Measurements from ENCODE around the gene MEOX2.

DNA sequence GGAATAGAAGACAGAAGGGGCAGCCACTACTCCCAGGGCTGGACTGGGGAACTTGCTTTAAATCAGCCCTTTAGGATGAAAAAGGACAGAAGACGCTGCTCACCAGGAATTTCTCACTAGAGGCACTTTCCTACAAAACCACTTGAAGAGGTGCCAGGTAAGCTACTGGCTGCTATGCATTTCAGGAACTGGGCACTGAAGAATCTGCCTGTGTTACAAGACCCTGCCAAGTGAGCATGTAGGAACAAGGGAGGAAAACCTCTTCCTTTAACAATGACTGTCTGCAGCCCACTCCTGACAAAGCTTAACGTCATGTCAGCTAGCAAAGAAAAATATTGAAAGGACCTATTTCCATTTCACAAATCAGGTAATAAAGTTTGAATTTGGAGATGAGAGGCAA is 118.8 kb downstream of the MEOX2 start:
- TF ChIP-seq TAF1 (IDR thresholded peaks at IDR 0.05; ENCODE audit: low read depth, low read length) (no peak), POLR2A (IDR thresholded peaks at IDR 0.05; ENCODE audit: low read depth, low read length) (no peak), POLR2AphosphoS5 (IDR thresholded peaks at IDR 0.05; ENCODE audit: low read depth, low read length) (no peak), SPI1 (IDR thresholded peaks at IDR 0.05; ENCODE audit: low read depth, low read length) (no peak), PAX5 (IDR thresholded peaks at IDR 0.05; ENCODE audit: insufficient read depth, low read length, severe bottlenecking) (no peak), POU2F2 (IDR thresholded peaks at IDR 0.05; ENCODE audit: low read depth, low read length) (no peak)

Measured in GM12891 (cell line).